ENCODE data around the gene TMEM53.
"Not testable (repeated sequence)": the region's sequence is repeated elsewhere in the genome, so short reads cannot be mapped to it uniquely, and the experiment has no call there.

Gene TMEM53

GRCh38 chr1:44673675-44674112, 587 bp downstream of the TMEM53 start:
- peak overlapping the region; percentile 98 for H3K27ac ChIP-seq (ENCODE audit: low read depth, low read length)
- peaks cover 43 to 49% of the 10 kb centered on the region in 2 donors for H3K4me1 ChIP-seq (ENCODE audit: control insufficient read depth in 1 of 2, insufficient read depth in 2 of 2, low read length in 2 of 2)
- no peaks in the 10 kb centered on the region for H3K27me3 ChIP-seq (ENCODE audit: control insufficient read depth in 1 of 2, insufficient read depth in 2 of 2, low read length in 2 of 2)
- no peaks in the 10 kb centered on the region for H3K9me3 ChIP-seq (ENCODE audit: control insufficient read depth in 1 of 2, low read length in 2 of 2)
- H3K36me3 ChIP-seq (ENCODE audit: control insufficient read depth in 1 of 2, insufficient read depth in 2 of 2, low read length in 2 of 2) = peaks cover 0 to 5% of the 10 kb centered on the region in 2 donors
- H3K4me3 ChIP-seq (ENCODE audit: low read depth in 1 of 2, low read length in 2 of 2) = peak overlapping the region; percentile 83 to 98
- peak overlapping the region; percentile 93 to 95 for H3K9ac ChIP-seq (ENCODE audit: low read depth in 1 of 2, low read length in 2 of 2)

GRCh38 chr1:44672961-44673674, 1.2 kb downstream of the TMEM53 start:
- Histone ChIP-seq H3K4me3 (ENCODE audit: low read depth in 1 of 2, low read length in 2 of 2) (peak overlapping the region; percentile 83 to 98), H3K27ac (ENCODE audit: low read depth, low read length) (peak overlapping the region; percentile 98), H3K9ac (ENCODE audit: low read depth in 1 of 2, low read length in 2 of 2) (peak overlapping the region; percentile 93 to 95), H3K27me3 (ENCODE audit: control insufficient read depth in 1 of 2, insufficient read depth in 2 of 2, low read length in 2 of 2) (no peaks in the 10 kb centered on the region), H3K4me1 (ENCODE audit: control insufficient read depth in 1 of 2, insufficient read depth in 2 of 2, low read length in 2 of 2) (peaks cover 40 to 49% of the 10 kb centered on the region in 2 donors), H3K9me3 (ENCODE audit: control insufficient read depth in 1 of 2, low read length in 2 of 2) (no peaks in the 10 kb centered on the region), H3K36me3 (ENCODE audit: control insufficient read depth in 1 of 2, insufficient read depth in 2 of 2, low read length in 2 of 2) (peaks cover 0 to 5% of the 10 kb centered on the region in 2 donors)

GRCh38 chr1:44672254-44672955, 1.9 kb downstream of the TMEM53 start:
- peaks cover 34 to 43% of the 10 kb centered on the region in 2 donors for H3K4me1 ChIP-seq (ENCODE audit: control insufficient read depth in 1 of 2, insufficient read depth in 2 of 2, low read length in 2 of 2)
- H3K9ac ChIP-seq (ENCODE audit: low read depth in 1 of 2, low read length in 2 of 2) = no peak overlapping the region
- no peaks in the 10 kb centered on the region for H3K9me3 ChIP-seq (ENCODE audit: control insufficient read depth in 1 of 2, low read length in 2 of 2)
- H3K4me3 ChIP-seq (ENCODE audit: low read depth in 1 of 2, low read length in 2 of 2) = peak overlapping the region; percentile 83 to 98
- H3K27me3 ChIP-seq (ENCODE audit: control insufficient read depth in 1 of 2, insufficient read depth in 2 of 2, low read length in 2 of 2) = no peaks in the 10 kb centered on the region
- H3K36me3 ChIP-seq (ENCODE audit: control insufficient read depth in 1 of 2, insufficient read depth in 2 of 2, low read length in 2 of 2) = peaks cover 0 to 5% of the 10 kb centered on the region in 2 donors
- no peak overlapping the region for H3K27ac ChIP-seq (ENCODE audit: low read depth, low read length)

GRCh38 chr1:44670751-44671640, 3.3 kb downstream of the TMEM53 start:
- peaks cover 23 to 29% of the 10 kb centered on the region in 2 donors for H3K4me1 ChIP-seq (ENCODE audit: control insufficient read depth in 1 of 2, insufficient read depth in 2 of 2, low read length in 2 of 2)
- no peaks in the 10 kb centered on the region for H3K9me3 ChIP-seq (ENCODE audit: control insufficient read depth in 1 of 2, low read length in 2 of 2)
- peaks cover 0 to 5% of the 10 kb centered on the region in 2 donors for H3K36me3 ChIP-seq (ENCODE audit: control insufficient read depth in 1 of 2, insufficient read depth in 2 of 2, low read length in 2 of 2)
- H3K27ac ChIP-seq (ENCODE audit: low read depth, low read length) = no peak overlapping the region
- no peak overlapping the region for H3K9ac ChIP-seq (ENCODE audit: low read depth in 1 of 2, low read length in 2 of 2)
- H3K4me3 ChIP-seq (ENCODE audit: low read depth in 1 of 2, low read length in 2 of 2) = no peak overlapping the region
- no peaks in the 10 kb centered on the region for H3K27me3 ChIP-seq (ENCODE audit: control insufficient read depth in 1 of 2, insufficient read depth in 2 of 2, low read length in 2 of 2)

GRCh38 chr1:44666719-44667118, 7.6 kb downstream of the TMEM53 start:
- H3K27me3 ChIP-seq (ENCODE audit: control insufficient read depth in 1 of 2, insufficient read depth in 2 of 2, low read length in 2 of 2); H3K27ac ChIP-seq (ENCODE audit: low read depth, low read length); H3K4me3 ChIP-seq (ENCODE audit: low read depth in 1 of 2, low read length in 2 of 2); H3K9me3 ChIP-seq (ENCODE audit: control insufficient read depth in 1 of 2, low read length in 2 of 2); H3K9ac ChIP-seq (ENCODE audit: low read depth in 1 of 2, low read length in 2 of 2); H3K36me3 ChIP-seq (ENCODE audit: control insufficient read depth in 1 of 2, insufficient read depth in 2 of 2, low read length in 2 of 2): not testable (repeated sequence)
- H3K4me1 ChIP-seq (ENCODE audit: control insufficient read depth in 1 of 2, insufficient read depth in 2 of 2, low read length in 2 of 2) = peaks cover 7 to 12% of the 10 kb centered on the region in 2 donors

- no peaks in the 10 kb centered on the region for H3K27me3 ChIP-seq (ENCODE audit: control insufficient read depth in 1 of 2, insufficient read depth in 2 of 2, low read length in 2 of 2)
- no peak overlapping the region for H3K9ac ChIP-seq (ENCODE audit: low read depth in 1 of 2, low read length in 2 of 2)
- H3K4me3 ChIP-seq (ENCODE audit: low read depth in 1 of 2, low read length in 2 of 2) = no peak overlapping the region
- peaks cover 0 to 5% of the 10 kb centered on the region in 2 donors for H3K36me3 ChIP-seq (ENCODE audit: control insufficient read depth in 1 of 2, insufficient read depth in 2 of 2, low read length in 2 of 2)
- no peaks in the 10 kb centered on the region for H3K9me3 ChIP-seq (ENCODE audit: control insufficient read depth in 1 of 2, low read length in 2 of 2)
- peaks cover 17 to 23% of the 10 kb centered on the region in 2 donors for H3K4me1 ChIP-seq (ENCODE audit: control insufficient read depth in 1 of 2, insufficient read depth in 2 of 2, low read length in 2 of 2)
- no peak overlapping the region for H3K27ac ChIP-seq (ENCODE audit: low read depth, low read length)
These were observed 9.4 kb downstream of the TMEM53 start for GRCh38 chr1:44664730-44665370.

GRCh38 chr1:44663417-44663816, 10.9 kb downstream of the TMEM53 start:
- H3K9ac ChIP-seq (ENCODE audit: low read depth in 1 of 2, low read length in 2 of 2) = no peak overlapping the region

GRCh38 chr1:44662683-44663030, 11.6 kb downstream of the TMEM53 start:
- no peaks in the 10 kb centered on the region for H3K9me3 ChIP-seq (ENCODE audit: control insufficient read depth in 1 of 2, low read length in 2 of 2)
- H3K4me1 ChIP-seq (ENCODE audit: control insufficient read depth in 1 of 2, insufficient read depth in 2 of 2, low read length in 2 of 2) = peaks cover 17 to 24% of the 10 kb centered on the region in 2 donors
- H3K27me3 ChIP-seq (ENCODE audit: control insufficient read depth in 1 of 2, insufficient read depth in 2 of 2, low read length in 2 of 2) = no peaks in the 10 kb centered on the region
- H3K36me3 ChIP-seq (ENCODE audit: control insufficient read depth in 1 of 2, insufficient read depth in 2 of 2, low read length in 2 of 2) = peaks cover 0 to 4% of the 10 kb centered on the region in 2 donors
- H3K27ac ChIP-seq (ENCODE audit: low read depth, low read length) = no peak overlapping the region
- no peak overlapping the region for H3K9ac ChIP-seq (ENCODE audit: low read depth in 1 of 2, low read length in 2 of 2)
- H3K4me3 ChIP-seq (ENCODE audit: low read depth in 1 of 2, low read length in 2 of 2) = no peak overlapping the region

More at GRCh38 chr1:44663417-44663816, 10.9 kb downstream of the TMEM53 start:
- Histone ChIP-seq H3K27ac (ENCODE audit: low read depth, low read length) (no peak overlapping the region), H3K9me3 (ENCODE audit: control insufficient read depth in 1 of 2, low read length in 2 of 2) (no peaks in the 10 kb centered on the region), H3K4me1 (ENCODE audit: control insufficient read depth in 1 of 2, insufficient read depth in 2 of 2, low read length in 2 of 2) (peaks cover 17 to 24% of the 10 kb centered on the region in 2 donors), H3K4me3 (ENCODE audit: low read depth in 1 of 2, low read length in 2 of 2) (no peak overlapping the region), H3K27me3 (ENCODE audit: control insufficient read depth in 1 of 2, insufficient read depth in 2 of 2, low read length in 2 of 2) (no peaks in the 10 kb centered on the region), H3K36me3 (ENCODE audit: control insufficient read depth in 1 of 2, insufficient read depth in 2 of 2, low read length in 2 of 2) (peaks cover 0 to 4% of the 10 kb centered on the region in 2 donors)

GRCh38 chr1:44661781-44662682, 12.2 kb downstream of the TMEM53 start:
- peaks cover 0 to 4% of the 10 kb centered on the region in 2 donors for H3K36me3 ChIP-seq (ENCODE audit: control insufficient read depth in 1 of 2, insufficient read depth in 2 of 2, low read length in 2 of 2)
- no peak overlapping the region for H3K9ac ChIP-seq (ENCODE audit: low read depth in 1 of 2, low read length in 2 of 2)
- H3K4me1 ChIP-seq (ENCODE audit: control insufficient read depth in 1 of 2, insufficient read depth in 2 of 2, low read length in 2 of 2) = peaks cover 17 to 24% of the 10 kb centered on the region in 2 donors
- no peaks in the 10 kb centered on the region for H3K27me3 ChIP-seq (ENCODE audit: control insufficient read depth in 1 of 2, insufficient read depth in 2 of 2, low read length in 2 of 2)
- H3K27ac ChIP-seq (ENCODE audit: low read depth, low read length) = no peak overlapping the region
- no peaks in the 10 kb centered on the region for H3K9me3 ChIP-seq (ENCODE audit: control insufficient read depth in 1 of 2, low read length in 2 of 2)
- peak overlapping the region in 1 of 2 donors; percentile 4 for H3K4me3 ChIP-seq (ENCODE audit: low read depth in 1 of 2, low read length in 2 of 2)
